Mesothelial cell of epicardium (in vitro differentiated cells): Measurements from ENCODE around the gene GPALPP1. TPM values are rescaled to one million over a fixed set of nuclear protein-coding genes. Genes with fewer than 3 reads are reported as not detected.

Experiments
- DNase-seq, 2 experiments: peaks; one replicate each; pipeline ENCODE4 v3.0.0; 2021; ENCODE audit warnings: low spot score in 2 of 2; ENCODE audit not compliant: unreplicated experiment in 2 of 2
- H3K27ac Mint-ChIP-seq: 2 replicates; pipeline ENCODE4 v1.8.0; 2021; ENCODE audit warnings: mixed read lengths
- H3K27me3 Mint-ChIP-seq: 2 replicates; pipeline ENCODE4 v1.8.0; 2021; ENCODE audit warnings: low read depth, mixed read lengths
- H3K36me3 Mint-ChIP-seq: 2 replicates; pipeline ENCODE4 v1.8.0; 2021; ENCODE audit warnings: mixed read lengths
- H3K4me1 Mint-ChIP-seq: 2 replicates; pipeline ENCODE4 v1.8.0; 2021; ENCODE audit warnings: mixed read lengths
- H3K4me3 Mint-ChIP-seq: 2 replicates; pipeline ENCODE4 v1.8.0; 2021; ENCODE audit warnings: mild to moderate bottlenecking, moderate library complexity, mixed read lengths
- H3K9me3 Mint-ChIP-seq: 2 replicates; pipeline ENCODE4 v1.8.0; 2021; ENCODE audit warnings: mixed read lengths
- CTCF ChIP-seq: fragments of 200-600 bp; sonication (generic); IDR thresholded peaks from one replicate; pipeline ENCODE4 v1.5.0; 2021; ENCODE audit warnings: antibody characterized with exemption; ENCODE audit not compliant: unreplicated experiment
- total RNA-seq: library from RNA; stranded (reverse); gene quantifications from 3 replicates; pipeline ENCODE4 v1.2.1, GENCODE V29; 2021

The GPALPP1 gene
- total RNA-seq, 1 donor from 2014 or later = 33.6 TPM

- no peak for DNase-seq
- H3K27ac Mint-ChIP-seq = no peak overlapping the region
- H3K4me1 Mint-ChIP-seq = no peaks in the 10 kb centered on the region
- H3K9me3 Mint-ChIP-seq = no peaks in the 10 kb centered on the region
- H3K27me3 Mint-ChIP-seq = peaks cover 12% of the 10 kb centered on the region
- no peak overlapping the region for H3K4me3 Mint-ChIP-seq
- H3K36me3 Mint-ChIP-seq = no peaks in the 10 kb centered on the region
- TF ChIP-seq CTCF = no peak
Measured at GRCh38 chr13:45068036-45069001, 79.0 kb downstream of the GPALPP1 start.

DNA sequence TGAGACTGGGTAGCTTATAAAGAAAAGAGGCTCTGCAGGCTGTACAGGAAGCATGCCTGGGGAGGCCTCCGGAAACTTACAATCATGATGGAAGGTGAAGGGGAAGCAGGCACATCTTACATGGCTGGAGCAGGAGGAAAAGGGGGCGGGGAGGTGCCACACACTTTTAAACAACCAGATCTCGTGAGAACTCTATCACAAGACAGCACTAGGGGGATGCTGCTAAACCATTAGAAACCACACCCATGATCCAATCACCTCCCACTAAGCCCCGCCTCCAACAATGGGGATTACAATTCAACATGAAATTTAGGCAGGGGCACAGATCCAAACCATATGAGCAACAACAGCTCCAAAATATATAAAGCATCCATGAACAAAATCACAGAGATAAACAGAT is 84.5 kb downstream of the GPALPP1 start:
- Mint-ChIP-seq H3K4me1 (no peaks in the 10 kb centered on the region), H3K4me3 (no peak overlapping the region), H3K36me3 (no peaks in the 10 kb centered on the region), H3K9me3 (no peaks in the 10 kb centered on the region), H3K27me3 (peaks cover 7% of the 10 kb centered on the region), H3K27ac (no peak overlapping the region)
- no peak for TF ChIP-seq CTCF
- DNase-seq = no peak

DNA sequence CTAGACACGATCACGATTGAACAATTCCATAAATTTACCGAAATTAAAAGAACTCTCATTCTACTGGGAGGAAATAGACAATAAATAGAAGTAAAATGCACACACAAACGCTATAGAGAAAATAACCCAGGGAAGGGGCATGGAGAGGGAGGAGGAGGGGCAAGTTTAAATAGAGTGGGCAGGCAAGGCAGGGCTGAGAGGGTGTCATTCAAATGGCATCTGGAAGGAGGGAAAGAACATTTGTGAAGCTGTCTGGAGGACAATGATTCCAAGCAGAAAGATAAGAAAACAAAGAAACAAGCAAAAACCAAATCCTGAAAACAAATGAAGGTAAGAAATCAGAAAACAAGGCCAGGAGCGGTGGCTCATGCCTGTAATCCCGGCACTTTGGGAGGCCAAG is 85.4 kb downstream of the GPALPP1 start:
- H3K27ac Mint-ChIP-seq = no peak overlapping the region
- no peaks in the 10 kb centered on the region for H3K9me3 Mint-ChIP-seq
- no peaks in the 10 kb centered on the region for H3K4me1 Mint-ChIP-seq
- no peaks in the 10 kb centered on the region for H3K36me3 Mint-ChIP-seq
- no peak overlapping the region for H3K4me3 Mint-ChIP-seq
- DNase-seq = no peak
- H3K27me3 Mint-ChIP-seq = peaks cover 4% of the 10 kb centered on the region
- no peak for TF ChIP-seq CTCF

GRCh38 chr13:45078003-45078402 is 88.7 kb downstream of the GPALPP1 start:
- Mint-ChIP-seq H3K27me3 (peaks cover 10% of the 10 kb centered on the region), H3K36me3 (no peaks in the 10 kb centered on the region), H3K4me3 (no peak overlapping the region), H3K4me1 (peaks cover 7% of the 10 kb centered on the region), H3K27ac (no peak overlapping the region), H3K9me3 (no peaks in the 10 kb centered on the region)
- DNase-seq = no peak
- TF ChIP-seq CTCF = no peak

Other genes starting within 250 kb of the GPALPP1 start
- 9.5 to 10.6 TPM (median 9.9 TPM) in 3 replicates for gene NUFIP1, start 67 bp upstream of the GPALPP1 start, total RNA-seq
- 19.9 to 21.4 TPM (median 20.7 TPM) in 3 replicates for gene GTF2F2, start 131.0 kb downstream of the GPALPP1 start, total RNA-seq
- not detected in 3 replicates for gene KCTD4, start 211.5 kb downstream of the GPALPP1 start, total RNA-seq